ENCODE measurements around the gene DDX20. TPM values are rescaled to one million over a fixed set of nuclear protein-coding genes. Genes with fewer than 3 reads are reported as not detected.
A peak's percentile ranks its signal among the peaks of the same experiment; 100 is the strongest.

DDX20 gene
- total and polyA plus RNA-seq, 8 donors, result 0.58 to 55.6 (median 9.6) TPM

DNA sequence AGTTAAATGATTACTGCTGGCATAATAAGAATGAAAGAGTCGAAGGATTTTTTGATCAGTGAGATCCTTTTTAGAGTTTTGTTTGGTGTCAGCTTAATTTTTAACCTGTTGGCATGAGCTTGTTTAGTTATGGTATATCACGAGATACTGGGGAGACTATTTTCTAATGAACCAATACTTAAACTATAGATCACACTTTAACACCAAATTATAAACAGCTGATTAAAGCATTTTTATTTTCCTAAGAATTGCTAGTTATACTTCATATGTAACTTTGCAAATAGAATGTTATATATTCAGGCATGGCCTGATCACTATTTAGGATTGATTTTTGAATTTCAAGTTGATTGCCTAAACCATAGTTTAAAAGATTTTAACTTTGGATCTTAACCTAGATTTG, 6.0 kb downstream of the DDX20 start:
- H3K27ac ChIP-seq, result no peak overlapping the region
- DNase-seq, result no peak
- H3K4me1 ChIP-seq, result peaks cover 4 to 22% (median 8%) of the 10 kb centered on the region in 4 donors
- H3K27me3 ChIP-seq, result no peaks in the 10 kb centered on the region
- peaks cover 52 to 89% (median 84%) of the 10 kb centered on the region in 4 donors for H3K36me3 ChIP-seq
- H3K4me3 ChIP-seq, result no peak overlapping the region
- TF ChIP-seq POLR2AphosphoS5 (IDR thresholded peaks at IDR 0.05) (no peak), POLR2A (IDR thresholded peaks at IDR 0.05) (no peak), EP300 (IDR thresholded peaks at IDR 0.05) (no peak)
- TF ChIP-seq, protein P1, sequence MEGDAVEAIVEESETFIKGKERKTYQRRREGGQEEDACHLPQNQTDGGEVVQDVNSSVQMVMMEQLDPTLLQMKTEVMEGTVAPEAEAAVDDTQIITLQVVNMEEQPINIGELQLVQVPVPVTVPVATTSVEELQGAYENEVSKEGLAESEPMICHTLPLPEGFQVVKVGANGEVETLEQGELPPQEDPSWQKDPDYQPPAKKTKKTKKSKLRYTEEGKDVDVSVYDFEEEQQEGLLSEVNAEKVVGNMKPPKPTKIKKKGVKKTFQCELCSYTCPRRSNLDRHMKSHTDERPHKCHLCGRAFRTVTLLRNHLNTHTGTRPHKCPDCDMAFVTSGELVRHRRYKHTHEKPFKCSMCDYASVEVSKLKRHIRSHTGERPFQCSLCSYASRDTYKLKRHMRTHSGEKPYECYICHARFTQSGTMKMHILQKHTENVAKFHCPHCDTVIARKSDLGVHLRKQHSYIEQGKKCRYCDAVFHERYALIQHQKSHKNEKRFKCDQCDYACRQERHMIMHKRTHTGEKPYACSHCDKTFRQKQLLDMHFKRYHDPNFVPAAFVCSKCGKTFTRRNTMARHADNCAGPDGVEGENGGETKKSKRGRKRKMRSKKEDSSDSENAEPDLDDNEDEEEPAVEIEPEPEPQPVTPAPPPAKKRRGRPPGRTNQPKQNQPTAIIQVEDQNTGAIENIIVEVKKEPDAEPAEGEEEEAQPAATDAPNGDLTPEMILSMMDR (IDR thresholded peaks at IDR 0.05), result no peak
- H3K9me3 ChIP-seq, result no peaks in the 10 kb centered on the region
- 45 to 68% (median 62%) methylated on average over 2 of the region's 2 CpGs for WGBS, 5 donors
- intact Hi-C loops (cut with DNase I; ENCODE audit: low total_unique reads), result loop anchor here (10.0 kb wide), 1 partner anchor 47 kb away; no protein-coding TSS in a partner anchor

- no peak overlapping the region for H3K27ac ChIP-seq
- intact Hi-C loops (cut with DNase I; ENCODE audit: low total_unique reads), result loop anchor here (10.0 kb wide), 1 partner anchor 48 kb away; no protein-coding TSS in a partner anchor
- no peak for DNase-seq
- no peak overlapping the region for H3K4me3 ChIP-seq
- no peak for TF ChIP-seq EP300 (IDR thresholded peaks at IDR 0.05)
- TF ChIP-seq, protein P1 (IDR thresholded peaks at IDR 0.05), result no peak
- TF ChIP-seq POLR2A (IDR thresholded peaks at IDR 0.05), result no peak
- no peak for TF ChIP-seq POLR2AphosphoS5 (IDR thresholded peaks at IDR 0.05)
- H3K36me3 ChIP-seq, result peaks cover 54 to 93% (median 90%) of the 10 kb centered on the region in 4 donors
- WGBS, 5 donors, result 91 to 97% (median 95%) methylated on average over 2 of the region's 2 CpGs
- peaks cover 0 to 16% (median 3%) of the 10 kb centered on the region in 4 donors for H3K4me1 ChIP-seq
- no peaks in the 10 kb centered on the region for H3K9me3 ChIP-seq
- no peaks in the 10 kb centered on the region for H3K27me3 ChIP-seq
These were observed 6.6 kb downstream of the DDX20 start for GRCh38 chr1:111762332-111762731.

GRCh38 chr1:111768023-111768422, 12.3 kb downstream of the DDX20 start:
- DNase-seq, result no peak
- no peaks in the 10 kb centered on the region for H3K27me3 ChIP-seq
- no peak overlapping the region for H3K4me3 ChIP-seq
- H3K27ac ChIP-seq, result no peak overlapping the region
- H3K36me3 ChIP-seq, result peaks cover 34 to 57% (median 53%) of the 10 kb centered on the region in 4 donors
- intact Hi-C loops (cut with DNase I; ENCODE audit: low total_unique reads), result loop anchor here (10.0 kb wide), 1 partner anchor 53 kb away; no protein-coding TSS in a partner anchor
- peaks cover 0 to 6% (median 3%) of the 10 kb centered on the region in 4 donors for H3K4me1 ChIP-seq
- TF ChIP-seq POLR2A (IDR thresholded peaks at IDR 0.05), result no peak
- TF ChIP-seq EP300 (IDR thresholded peaks at IDR 0.05), result no peak
- no peak for TF ChIP-seq POLR2AphosphoS5 (IDR thresholded peaks at IDR 0.05)
- TF ChIP-seq, protein P1 (IDR thresholded peaks at IDR 0.05), result no peak
- no peaks in the 10 kb centered on the region for H3K9me3 ChIP-seq

GRCh38 chr1:111768625-111769024, 12.9 kb downstream of the DDX20 start:
- intact Hi-C loops (cut with DNase I; ENCODE audit: low total_unique reads), result loop anchor here (10.0 kb wide), 1 partner anchor 54 kb away; no protein-coding TSS in a partner anchor
- TF ChIP-seq, protein P1 (IDR thresholded peaks at IDR 0.05), result no peak
- TF ChIP-seq POLR2A (IDR thresholded peaks at IDR 0.05), result no peak
- TF ChIP-seq EP300 (IDR thresholded peaks at IDR 0.05), result no peak
- TF ChIP-seq POLR2AphosphoS5 (IDR thresholded peaks at IDR 0.05), result no peak
- H3K27ac ChIP-seq, result peak overlapping the region in 1 of 5 donors; percentile 19
- DNase-seq, result no peak
- H3K27me3 ChIP-seq, result no peaks in the 10 kb centered on the region
- no peak overlapping the region for H3K4me3 ChIP-seq
- no peaks in the 10 kb centered on the region for H3K9me3 ChIP-seq
- H3K4me1 ChIP-seq, result peaks cover 0 to 6% (median 3%) of the 10 kb centered on the region in 4 donors
- peaks cover 29 to 51% (median 47%) of the 10 kb centered on the region in 4 donors for H3K36me3 ChIP-seq
